CD14-positive monocyte (primary cell): ENCODE data around the gene VPS52. TPM values are rescaled to one million over a fixed set of nuclear protein-coding genes. Genes with fewer than 3 reads are reported as not detected.

Source experiments
- DNase-seq, 3 donors: peaks; one replicate each; pipeline ENCODE4 v3.0.0-alpha.2; 2011 to 2022
- H2AFZ ChIP-seq: 2 replicates; pipeline ENCODE4 v1.6.0; 2012; ENCODE audit warnings: mild to moderate bottlenecking, low read depth, low read length, inconsistent platforms; ENCODE audit not compliant: insufficient read depth, poor library complexity, severe bottlenecking
- H3K27ac ChIP-seq, 2 donors: 1 replicate in 1 of 2; 2 replicates in 1 of 2; pipeline ENCODE4 v1.5.1; 2012 to 2013; ENCODE audit warnings: low read length in 2 of 2, control low read depth in 1 of 2, inconsistent platforms in 1 of 2, low read depth in 1 of 2, mild to moderate bottlenecking in 1 of 2
- H3K27me3 ChIP-seq, 2 donors: one replicate each; pipeline versions ENCODE4 v1.6.0 to v1.6.1; 2011 to 2013; ENCODE audit warnings: low read length in 2 of 2; ENCODE audit not compliant: control insufficient read depth in 2 of 2, insufficient read depth in 2 of 2
- H3K36me3 ChIP-seq, 2 donors: replicated peaks in 1 of 2; 1 replicate in 1 of 2; 2 replicates in 1 of 2; pipeline versions ENCODE4 v1.5.1 to v1.6.1; 2012 to 2013; ENCODE audit warnings: low read length in 2 of 2, control low read depth in 1 of 2, inconsistent platforms in 1 of 2, mild to moderate bottlenecking in 1 of 2; ENCODE audit not compliant: insufficient read depth in 2 of 2, control insufficient read depth in 1 of 2
- H3K4me1 ChIP-seq, 2 donors: 1 replicate in 1 of 2; 2 replicates in 1 of 2; pipeline versions ENCODE4 v1.5.1 to v1.6.1; 2012 to 2013; ENCODE audit warnings: low read length in 2 of 2, control low read depth in 1 of 2, inconsistent platforms in 1 of 2, mild to moderate bottlenecking in 1 of 2, moderate library complexity in 1 of 2; ENCODE audit not compliant: insufficient read depth in 2 of 2, control insufficient read depth in 1 of 2
- H3K4me2 ChIP-seq: replicated peaks from 2 replicates; pipeline ENCODE3; 2012; ENCODE audit warnings: low read length, moderate library complexity, mild to moderate bottlenecking; ENCODE audit not compliant: poor library complexity, severe bottlenecking; ENCODE audit errors: extremely low read depth
- H3K4me3 ChIP-seq, 3 experiments: fragments of 200-600 bp in 1 of 3; sonication (generic) in 1 of 3; replicated peaks in 1 of 3; 1 replicate in 2 of 3; 2 replicates in 1 of 3; pipeline ENCODE4 v1.5.1; 2011 to 2013; ENCODE audit warnings: low read length in 3 of 3, mild to moderate bottlenecking in 3 of 3, control low read depth in 2 of 3, low read depth in 2 of 3, inconsistent platforms in 1 of 3, moderate library complexity in 1 of 3
- H3K79me2 ChIP-seq: 2 replicates; pipeline ENCODE4 v1.6.0; 2012; ENCODE audit warnings: mild to moderate bottlenecking, control low read depth, inconsistent platforms, low read length, moderate library complexity; ENCODE audit not compliant: insufficient read depth
- H3K9ac ChIP-seq: 2 replicates; pipeline ENCODE4 v1.6.0; 2017; ENCODE audit warnings: low read length, mild to moderate bottlenecking; ENCODE audit not compliant: insufficient read depth, poor library complexity, severe bottlenecking
- H3K9me3 ChIP-seq, 2 donors: replicated peaks in 1 of 2; 1 replicate in 1 of 2; 2 replicates in 1 of 2; pipeline versions ENCODE4 v1.5.1 to v1.6.1; 2012 to 2013; ENCODE audit warnings: low read length in 2 of 2, control low read depth in 1 of 2; ENCODE audit not compliant: control insufficient read depth in 1 of 2, insufficient read depth in 1 of 2
- H4K20me1 ChIP-seq: 2 replicates; pipeline ENCODE4 v1.6.0; 2012; ENCODE audit warnings: mild to moderate bottlenecking, low read length, control low read depth, moderate library complexity; ENCODE audit not compliant: insufficient read depth
- H3K27ac Mint-ChIP-seq, 7 donors: one replicate each; pipeline ENCODE4 v1.8.0; 2020; ENCODE audit warnings: mild to moderate bottlenecking in 7 of 7, mixed read lengths in 7 of 7, moderate library complexity in 6 of 7, inconsistent platforms in 2 of 7
- H3K27me3 Mint-ChIP-seq, 3 donors: one replicate each; pipeline ENCODE4 v1.8.0; 2021 to 2022; ENCODE audit warnings: low read depth in 3 of 3, mild to moderate bottlenecking in 3 of 3, mixed read lengths in 3 of 3, moderate library complexity in 3 of 3, inconsistent platforms in 1 of 3
- H3K36me3 Mint-ChIP-seq, 2 donors: one replicate each; pipeline ENCODE4 v1.8.0; 2020; ENCODE audit warnings: mixed read lengths in 2 of 2, inconsistent platforms in 1 of 2, mild to moderate bottlenecking in 1 of 2
- H3K4me1 Mint-ChIP-seq: one replicate; pipeline ENCODE4 v1.8.0; 2020; ENCODE audit warnings: mild to moderate bottlenecking, mixed read lengths
- H3K4me3 Mint-ChIP-seq, 2 donors: one replicate each; pipeline ENCODE4 v1.8.0; 2020; ENCODE audit warnings: mild to moderate bottlenecking in 2 of 2, mixed read lengths in 2 of 2, moderate library complexity in 1 of 2
- H3K9me3 Mint-ChIP-seq, 7 donors: one replicate each; pipeline ENCODE4 v1.8.0; 2020 to 2022; ENCODE audit warnings: mixed read lengths in 7 of 7, mild to moderate bottlenecking in 6 of 7, moderate library complexity in 6 of 7, inconsistent platforms in 2 of 7
- CTCF ChIP-seq: fragments of 200-600 bp; IDR thresholded peaks from one replicate; pipeline ENCODE4 v1.8.0; 2022; ENCODE audit warnings: antibody characterized with exemption, mild to moderate bottlenecking
- WGBS: methylation state at CpG from one replicate; pipeline ENCODE4 v1.1.5; 2013; ENCODE audit warnings: missing lambda C conversion rate; ENCODE audit not compliant: insufficient coverage; 5-methylcytosine and 5-hydroxymethylcytosine counted together
- intact Hi-C, 2 donors: fragments of 100-400 bp; cut with micrococcal nuclease; formaldehyde crosslinking; loops; one replicate each; pipeline versions ENCODE4 v1.15.0 to v1.15.1; 2023
- polyA plus RNA-seq, 3 donors: library from polyadenylated mRNA; depleted of rRNA in 1 of 3; unstranded in 2 of 3; stranded (reverse) in 1 of 3; fragments of 300-500 nt in 2 of 3; fragments of >200 nt in 1 of 3; fragmentation: Illumina TruSeq in 2 of 3; gene quantifications; 1 replicate in 2 of 3; 2 replicates in 1 of 3; pipeline ENCODE4 v1.2.3, GENCODE V29; 2012 to 2021

Gene VPS52
- polyA plus RNA-seq, 3 donors: 11.0 to 150 (median 14.5) TPM

- TF ChIP-seq CTCF: no peak
- peak overlapping the region in 1 of 2 donors; percentile 11 for H3K4me3 Mint-ChIP-seq
- no peak overlapping the region for H2AFZ ChIP-seq
- DNase-seq: peak in 1 of 3 donors; percentile 16
- no peak overlapping the region for H3K4me3 ChIP-seq
- no peaks in the 10 kb centered on the region for H3K9me3 ChIP-seq
- H3K9me3 Mint-ChIP-seq: no peaks in the 10 kb centered on the region
- no peaks in the 10 kb centered on the region for H3K27me3 ChIP-seq
- H3K79me2 ChIP-seq: peaks cover 61% of the 10 kb centered on the region
- peak overlapping the region; percentile 48 to 78 for H3K27ac ChIP-seq
- H3K4me1 ChIP-seq: peaks cover 47 to 56% of the 10 kb centered on the region in 2 donors
- H3K4me2 ChIP-seq: peak overlapping the region; percentile 99
- H3K9ac ChIP-seq: peak overlapping the region; percentile 25
- peaks cover 54% of the 10 kb centered on the region for H4K20me1 ChIP-seq
- no peaks in the 10 kb centered on the region for H3K27me3 Mint-ChIP-seq
- H3K27ac Mint-ChIP-seq: peak overlapping the region in 5 of 7 donors; percentile 26 to 83 (median 36)
- H3K36me3 Mint-ChIP-seq: peaks cover 39 to 74% of the 10 kb centered on the region in 2 donors
- WGBS: 94% methylated on average over 8 of the region's 13 CpGs
- peaks cover 52% of the 10 kb centered on the region for H3K4me1 Mint-ChIP-seq
- peaks cover 43 to 80% of the 10 kb centered on the region in 2 donors for H3K36me3 ChIP-seq
- intact Hi-C loops: no loop called here
These were observed 7.6 kb upstream of the VPS52 start for GRCh38 chr6:33279257-33279695.

- H3K9me3 Mint-ChIP-seq: no peaks in the 10 kb centered on the region
- no peaks in the 10 kb centered on the region for H3K27me3 Mint-ChIP-seq
- peaks cover 52 to 60% of the 10 kb centered on the region in 2 donors for H3K4me1 ChIP-seq
- H3K36me3 ChIP-seq: peaks cover 47 to 80% of the 10 kb centered on the region in 2 donors
- H3K4me2 ChIP-seq: peak overlapping the region; percentile 99
- TF ChIP-seq CTCF: no peak
- peak in 1 of 3 donors; percentile 3 for DNase-seq
- H3K9me3 ChIP-seq: no peaks in the 10 kb centered on the region
- H3K79me2 ChIP-seq: peaks cover 66% of the 10 kb centered on the region
- H3K4me3 Mint-ChIP-seq: no peak overlapping the region
- no CpG with 5 or more reads among the region's 3 CpGs for WGBS
- H3K36me3 Mint-ChIP-seq: peaks cover 39 to 73% of the 10 kb centered on the region in 2 donors
- H3K27ac ChIP-seq: peak overlapping the region; percentile 48 to 78
- H3K9ac ChIP-seq: peak overlapping the region; percentile 25
- no peak overlapping the region for H2AFZ ChIP-seq
- no peaks in the 10 kb centered on the region for H3K27me3 ChIP-seq
- peaks cover 58% of the 10 kb centered on the region for H4K20me1 ChIP-seq
- intact Hi-C loops: no loop called here
- peak overlapping the region in 5 of 7 donors; percentile 26 to 83 (median 52) for H3K27ac Mint-ChIP-seq
- H3K4me1 Mint-ChIP-seq: peaks cover 57% of the 10 kb centered on the region
- peak overlapping the region in 1 of 3 experiments; percentile 90 for H3K4me3 ChIP-seq
These were observed 7.1 kb upstream of the VPS52 start for GRCh38 chr6:33278810-33279209.
